ENCODE data around the gene PTOV1. TPM values are rescaled to one million over a fixed set of nuclear protein-coding genes. Genes with fewer than 3 reads are reported as not detected.

The PTOV1 gene
- total RNA-seq, 2 donors from 2014 or later: 63.8 to 73.3 TPM

DNA sequence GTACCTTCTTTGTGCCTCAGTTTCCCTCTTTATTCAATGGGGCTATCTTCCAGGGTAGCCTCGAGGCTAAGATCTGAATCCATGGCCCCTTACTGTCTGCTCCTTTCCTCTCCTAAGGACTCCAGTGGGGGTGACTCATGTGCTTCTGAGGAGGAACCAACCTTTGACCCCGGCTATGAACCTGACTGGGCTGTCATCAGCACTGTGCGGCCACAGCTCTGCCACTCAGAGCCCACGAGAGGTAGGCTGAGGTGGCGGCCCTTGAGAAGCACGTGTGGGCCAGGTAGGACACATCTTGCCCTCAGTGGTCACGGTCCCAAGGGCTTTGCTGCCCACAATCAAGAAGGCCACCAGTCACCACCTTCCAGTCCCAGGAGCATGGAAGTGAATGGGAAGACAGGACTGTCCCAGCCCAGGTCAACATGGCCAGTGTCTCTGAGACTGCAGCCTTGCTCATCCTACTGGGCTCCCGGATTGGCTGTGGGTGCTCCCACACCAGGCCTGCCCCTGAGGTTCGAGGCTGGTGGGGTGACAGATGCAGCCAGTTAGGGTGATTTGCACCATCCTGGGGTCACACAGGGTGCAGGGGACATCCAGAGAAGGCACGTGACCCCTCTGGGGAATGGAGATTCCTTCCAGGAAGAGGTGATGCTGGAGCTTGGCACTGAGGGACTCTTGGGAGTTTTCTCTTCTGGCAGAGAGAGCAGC lies 29.4 kb downstream of the PTOV1 start:
- H3K27ac Mint-ChIP-seq: no peak overlapping the region
- ATAC-seq (replicated peaks in 1 of 2) (no peak), DNase-seq (no peak)
- peaks cover 26% of the 10 kb centered on the region for H3K4me1 Mint-ChIP-seq (ENCODE audit: low read depth)
- H3K9me3 Mint-ChIP-seq: no peaks in the 10 kb centered on the region
- peaks cover 7 to 24% of the 10 kb centered on the region in 2 donors for H3K36me3 Mint-ChIP-seq (ENCODE audit: insufficient read depth in 2 of 2)
- no peaks in the 10 kb centered on the region for H3K27me3 Mint-ChIP-seq (ENCODE audit: low read depth)
- H3K4me3 Mint-ChIP-seq: no peak overlapping the region

DNA sequence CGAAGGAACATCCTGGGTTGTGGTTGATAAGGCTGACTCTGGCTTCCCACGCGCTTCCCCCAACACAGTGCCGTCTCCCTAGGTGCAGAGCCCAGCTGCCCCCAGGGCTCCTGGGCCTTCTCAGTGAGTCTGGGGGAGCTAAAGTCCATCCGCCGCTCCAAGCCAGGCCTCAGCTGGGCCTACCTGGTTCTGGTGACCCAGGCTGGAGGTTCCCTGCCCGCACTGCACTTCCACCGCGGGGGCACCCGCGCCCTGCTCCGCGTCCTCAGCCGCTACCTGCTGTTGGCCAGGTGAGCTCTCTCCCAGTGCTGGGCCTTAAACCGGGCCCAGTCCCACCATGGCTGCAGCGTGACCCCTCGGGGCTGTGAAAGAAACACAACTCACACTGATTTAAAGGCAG lies 30.2 kb downstream of the PTOV1 start:
- Mint-ChIP-seq H3K27ac (peak overlapping the region; percentile 64), H3K27me3 (ENCODE audit: low read depth) (no peaks in the 10 kb centered on the region), H3K36me3 (ENCODE audit: insufficient read depth in 2 of 2) (peaks cover 9 to 23% of the 10 kb centered on the region in 2 donors), H3K9me3 (no peaks in the 10 kb centered on the region), H3K4me3 (no peak overlapping the region), H3K4me1 (ENCODE audit: low read depth) (peaks cover 19% of the 10 kb centered on the region)
- ATAC-seq (replicated peaks in 1 of 2): no peak
- DNase-seq: no peak

- ATAC-seq (replicated peaks in 1 of 2): no peak
- no peak overlapping the region for H3K4me3 Mint-ChIP-seq
- H3K27ac Mint-ChIP-seq: peak overlapping the region; percentile 65
Measured at GRCh38 chr19:49881672-49882394, 30.9 kb downstream of the PTOV1 start.

DNA sequence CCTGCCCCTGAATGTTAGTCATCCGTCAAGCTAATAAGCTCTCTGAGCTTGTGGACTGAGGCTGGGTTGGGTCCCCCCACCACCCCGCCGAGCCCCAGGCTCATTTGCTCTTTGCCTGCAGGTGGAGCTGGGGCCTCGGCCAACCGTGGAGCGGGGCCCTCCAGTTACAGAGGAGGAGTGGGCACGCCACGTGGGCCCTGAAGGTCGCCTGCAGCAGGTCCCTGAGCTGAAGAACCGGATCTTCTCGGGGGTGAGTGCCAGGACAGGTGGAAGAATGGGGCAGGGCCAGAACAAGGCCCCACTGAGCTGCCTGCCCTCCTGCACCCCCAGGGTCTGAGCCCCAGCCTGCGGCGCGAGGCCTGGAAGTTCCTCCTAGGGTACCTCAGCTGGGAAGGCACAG lies 31.7 kb downstream of the PTOV1 start:
- Mint-ChIP-seq H3K4me3 (no peak overlapping the region), H3K27ac (no peak overlapping the region), H3K27me3 (ENCODE audit: low read depth) (no peaks in the 10 kb centered on the region), H3K9me3 (no peaks in the 10 kb centered on the region), H3K36me3 (ENCODE audit: insufficient read depth in 2 of 2) (peaks cover 9 to 23% of the 10 kb centered on the region in 2 donors), H3K4me1 (ENCODE audit: low read depth) (peaks cover 19% of the 10 kb centered on the region)
- DNase-seq (no peak), ATAC-seq (replicated peaks in 1 of 2) (no peak)

More at GRCh38 chr19:49881672-49882394, 30.9 kb downstream of the PTOV1 start:
- Mint-ChIP-seq H3K27me3 (ENCODE audit: low read depth) (no peaks in the 10 kb centered on the region), H3K9me3 (no peaks in the 10 kb centered on the region), H3K36me3 (ENCODE audit: insufficient read depth in 2 of 2) (peaks cover 9 to 23% of the 10 kb centered on the region in 2 donors), H3K4me1 (ENCODE audit: low read depth) (peaks cover 19% of the 10 kb centered on the region)
- no peak for DNase-seq

- Mint-ChIP-seq H3K4me1 (ENCODE audit: low read depth) (peaks cover 16% of the 10 kb centered on the region), H3K36me3 (ENCODE audit: insufficient read depth in 2 of 2) (peaks cover 9 to 21% of the 10 kb centered on the region in 2 donors), H3K9me3 (no peaks in the 10 kb centered on the region), H3K27me3 (ENCODE audit: low read depth) (no peaks in the 10 kb centered on the region), H3K27ac (no peak overlapping the region), H3K4me3 (no peak overlapping the region)
- ATAC-seq (replicated peaks in 1 of 2) (no peak), DNase-seq (no peak)
Measured at GRCh38 chr19:49883094-49883493, 32.1 kb downstream of the PTOV1 start.

DNA sequence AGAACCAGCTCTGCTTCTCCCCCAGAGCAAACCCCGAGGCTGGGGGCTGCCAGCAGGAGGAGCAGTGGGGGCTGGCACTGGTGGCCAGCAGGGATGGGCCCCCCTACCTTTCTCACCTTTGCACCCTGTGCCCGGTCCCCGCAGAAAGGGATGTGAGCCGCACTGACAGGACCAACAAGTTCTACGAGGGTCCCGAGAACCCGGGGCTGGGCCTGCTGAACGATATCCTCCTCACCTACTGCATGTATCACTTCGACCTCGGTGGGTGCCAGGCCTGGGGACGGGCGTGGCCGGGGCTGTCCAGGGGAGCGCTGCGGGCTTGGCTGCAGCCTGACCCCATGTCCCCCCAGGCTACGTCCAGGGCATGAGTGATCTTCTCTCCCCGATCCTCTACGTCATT lies 33.1 kb downstream of the PTOV1 start:
- no peak for DNase-seq
- no peak for ATAC-seq (replicated peaks in 1 of 2)
- peaks cover 11 to 26% of the 10 kb centered on the region in 2 donors for H3K36me3 Mint-ChIP-seq (ENCODE audit: insufficient read depth in 2 of 2)
- no peaks in the 10 kb centered on the region for H3K9me3 Mint-ChIP-seq
- peaks cover 7% of the 10 kb centered on the region for H3K4me1 Mint-ChIP-seq (ENCODE audit: low read depth)
- no peak overlapping the region for H3K27ac Mint-ChIP-seq
- H3K27me3 Mint-ChIP-seq (ENCODE audit: low read depth): no peaks in the 10 kb centered on the region
- no peak overlapping the region for H3K4me3 Mint-ChIP-seq

DNA sequence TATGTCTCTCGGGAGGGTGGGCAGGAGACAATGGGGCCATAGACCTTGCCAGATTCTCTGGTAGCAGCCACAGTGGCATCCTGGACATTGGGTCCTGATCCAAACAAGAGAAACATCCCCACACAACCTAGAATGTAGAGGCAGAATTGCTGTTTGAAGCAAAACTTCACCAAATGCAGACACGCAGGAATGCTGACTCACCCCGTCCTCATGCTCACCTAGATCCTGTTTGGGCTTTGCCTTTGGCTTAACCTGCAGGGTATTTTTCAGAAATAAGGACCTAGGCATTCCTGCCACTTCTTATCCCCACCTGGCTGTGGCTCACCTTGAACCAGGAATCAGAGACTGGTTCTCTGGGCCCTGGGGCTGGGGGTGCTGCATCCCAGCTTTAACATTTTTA lies 33.8 kb downstream of the PTOV1 start:
- Mint-ChIP-seq H3K9me3 (no peaks in the 10 kb centered on the region), H3K4me3 (no peak overlapping the region), H3K4me1 (ENCODE audit: low read depth) (peaks cover 8% of the 10 kb centered on the region), H3K36me3 (ENCODE audit: insufficient read depth in 2 of 2) (peaks cover 12 to 29% of the 10 kb centered on the region in 2 donors), H3K27ac (no peak overlapping the region), H3K27me3 (ENCODE audit: low read depth) (no peaks in the 10 kb centered on the region)
- no peak for DNase-seq
- no peak for ATAC-seq (replicated peaks in 1 of 2)

DNA sequence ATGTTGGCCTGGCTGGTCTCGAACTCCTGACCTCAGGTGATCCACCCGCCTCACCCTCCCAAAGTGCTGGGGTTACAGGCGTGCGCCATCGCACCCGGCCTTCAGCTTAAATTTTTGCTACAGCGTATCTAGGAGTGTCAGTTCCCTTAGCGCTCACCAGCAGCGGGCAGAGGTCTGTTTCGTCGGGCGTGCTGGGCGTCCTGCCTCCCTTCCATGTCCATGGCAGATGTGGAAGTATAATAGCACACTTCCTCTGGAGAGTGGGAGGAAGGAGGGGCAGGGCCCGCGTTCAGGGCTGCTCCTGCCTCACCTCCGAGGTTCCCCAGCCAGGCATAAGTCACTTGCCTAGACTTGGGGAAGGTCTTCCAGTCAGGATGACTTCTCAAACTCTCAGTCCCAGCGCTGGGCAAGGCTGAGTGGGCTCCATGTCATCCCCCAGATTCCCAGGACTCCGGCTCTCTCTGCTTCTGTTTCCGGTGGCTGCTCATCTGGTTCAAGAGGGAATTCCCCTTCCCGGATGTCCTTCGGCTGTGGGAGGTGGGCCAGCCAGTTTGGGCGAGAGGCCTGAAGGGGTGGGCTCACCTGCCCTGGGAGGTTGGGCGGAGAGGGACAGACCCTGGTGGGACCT lies 36.2 kb downstream of the PTOV1 start:
- ATAC-seq (replicated peaks in 1 of 2) (no peak), DNase-seq (no peak)
- Mint-ChIP-seq H3K4me1 (ENCODE audit: low read depth) (peaks cover 18% of the 10 kb centered on the region), H3K27ac (no peak overlapping the region), H3K4me3 (no peak overlapping the region), H3K27me3 (ENCODE audit: low read depth) (no peaks in the 10 kb centered on the region), H3K9me3 (no peaks in the 10 kb centered on the region), H3K36me3 (ENCODE audit: insufficient read depth in 2 of 2) (peaks cover 12 to 23% of the 10 kb centered on the region in 2 donors)

DNA sequence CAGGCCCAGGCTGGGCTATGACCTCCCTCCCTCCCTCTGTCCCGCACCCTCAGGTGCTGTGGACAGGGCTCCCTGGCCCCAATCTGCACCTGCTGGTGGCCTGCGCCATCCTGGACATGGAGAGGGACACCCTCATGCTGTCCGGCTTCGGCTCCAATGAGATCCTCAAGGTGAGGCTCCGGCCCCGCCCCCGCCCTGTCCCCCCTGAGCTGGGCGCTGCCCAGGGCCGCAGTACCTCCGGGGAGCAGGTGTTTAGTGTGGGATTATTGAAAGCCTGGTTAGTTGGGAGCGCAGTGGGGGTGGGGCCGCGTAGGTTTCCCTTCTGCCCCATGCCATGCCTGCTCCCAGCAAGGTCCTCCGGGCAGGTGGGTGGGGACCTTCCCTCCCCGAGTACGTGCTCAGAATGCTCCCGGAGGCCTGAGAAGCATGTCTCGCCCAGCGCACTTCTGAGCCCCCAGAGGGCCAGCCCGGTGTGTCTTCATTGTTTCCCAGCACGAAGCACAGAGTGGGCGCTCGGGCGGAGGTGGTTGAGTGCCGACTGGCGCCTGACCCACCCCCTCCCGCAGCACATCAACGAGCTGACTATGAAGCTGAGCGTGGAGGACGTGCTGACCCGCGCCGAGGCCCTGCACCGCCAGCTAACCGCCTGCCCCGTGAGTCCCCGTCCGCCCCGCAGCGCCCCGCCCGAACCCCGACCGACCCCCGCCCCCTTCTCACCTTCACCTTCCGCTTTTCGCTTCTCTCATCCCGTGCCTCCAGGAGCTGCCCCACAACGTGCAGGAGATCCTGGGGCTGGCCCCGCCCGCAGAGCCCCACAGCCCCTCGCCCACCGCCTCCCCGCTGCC lies 36.9 kb downstream of the PTOV1 start:
- Mint-ChIP-seq H3K27ac (no peak overlapping the region), H3K27me3 (ENCODE audit: low read depth) (no peaks in the 10 kb centered on the region), H3K36me3 (ENCODE audit: insufficient read depth in 2 of 2) (peaks cover 15 to 21% of the 10 kb centered on the region in 2 donors), H3K4me3 (peak overlapping the region in 1 of 2 donors; percentile 29), H3K4me1 (ENCODE audit: low read depth) (peaks cover 26% of the 10 kb centered on the region), H3K9me3 (no peaks in the 10 kb centered on the region)
- no peak for DNase-seq
- no peak for ATAC-seq (replicated peaks in 1 of 2)

GRCh38 chr19:49888510-49888824 lies 37.5 kb downstream of the PTOV1 start:
- Mint-ChIP-seq H3K27ac (no peak overlapping the region), H3K36me3 (ENCODE audit: insufficient read depth in 2 of 2) (peaks cover 11 to 17% of the 10 kb centered on the region in 2 donors)

GRCh38 chr19:49889038-49889686 lies 38.2 kb downstream of the PTOV1 start:
- Mint-ChIP-seq H3K9me3 (no peaks in the 10 kb centered on the region), H3K4me1 (ENCODE audit: low read depth) (peaks cover 34% of the 10 kb centered on the region), H3K27me3 (ENCODE audit: low read depth) (no peaks in the 10 kb centered on the region), H3K36me3 (ENCODE audit: insufficient read depth in 2 of 2) (peaks cover 11 to 15% of the 10 kb centered on the region in 2 donors), H3K27ac (no peak overlapping the region), H3K4me3 (peak overlapping the region; percentile 27 to 49)
- DNase-seq (no peak), ATAC-seq (replicated peaks in 1 of 2) (no peak)

More at GRCh38 chr19:49888510-49888824, 37.5 kb downstream of the PTOV1 start:
- DNase-seq (no peak), ATAC-seq (replicated peaks in 1 of 2) (no peak)
- Mint-ChIP-seq H3K9me3 (no peaks in the 10 kb centered on the region), H3K4me3 (peak overlapping the region; percentile 22 to 49), H3K4me1 (ENCODE audit: low read depth) (peaks cover 32% of the 10 kb centered on the region), H3K27me3 (ENCODE audit: low read depth) (no peaks in the 10 kb centered on the region)

DNA sequence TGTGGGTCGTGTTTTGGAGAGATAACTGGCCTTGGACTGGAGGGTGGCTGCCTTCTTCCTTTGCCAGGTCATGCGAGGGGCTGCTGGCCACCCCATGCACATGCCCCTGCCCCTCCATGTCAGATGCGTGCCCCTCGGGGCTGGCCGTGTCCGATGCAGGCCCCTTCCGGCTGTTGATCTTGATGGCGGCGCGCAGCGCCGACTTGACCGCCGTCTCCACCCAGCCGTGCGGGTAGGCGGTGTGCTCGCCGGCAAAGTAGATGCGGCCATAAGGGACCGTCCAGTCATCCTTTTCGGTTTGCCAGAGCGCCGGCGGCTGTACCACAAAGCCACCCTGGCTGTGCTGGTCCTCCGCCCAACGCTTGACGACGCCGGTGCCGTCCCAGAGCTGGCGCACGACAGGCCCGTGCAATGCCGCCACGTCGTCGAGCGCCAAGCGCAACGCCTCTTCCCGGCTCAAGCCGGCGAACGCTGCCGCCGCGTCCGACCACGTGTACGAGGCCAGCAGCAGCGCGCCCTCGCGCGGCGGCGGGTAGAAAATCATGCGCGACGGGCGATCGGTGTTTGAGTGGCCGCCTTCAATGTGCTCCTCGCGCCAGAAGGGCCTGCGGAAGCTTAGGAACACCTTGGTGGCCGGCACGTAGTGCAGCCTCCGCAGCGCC lies 38.9 kb downstream of the PTOV1 start:
- Mint-ChIP-seq H3K9me3 (no peaks in the 10 kb centered on the region), H3K27me3 (ENCODE audit: low read depth) (no peaks in the 10 kb centered on the region), H3K36me3 (ENCODE audit: insufficient read depth in 2 of 2) (peaks cover 11 to 15% of the 10 kb centered on the region in 2 donors), H3K4me1 (ENCODE audit: low read depth) (peaks cover 38% of the 10 kb centered on the region), H3K27ac (no peak overlapping the region), H3K4me3 (peak overlapping the region; percentile 80 to 87)
- ATAC-seq (replicated peaks in 1 of 2): peak; percentile 68 to 70
- DNase-seq: peak; percentile 84 to 86
